DND-41 (cell line): Measurements from ENCODE around the gene STK32B.

Source experiments
- ATAC-seq: fragments of 200-7000 bp; cut with Tn5 transposase; 3 replicates; pipeline ENCODE4 v1.9.1; 2021; ENCODE audit warnings: low read depth; ENCODE audit not compliant: insufficient read depth
- DNase-seq: peaks from one replicate; pipeline ENCODE4 v3.0.0-alpha.2; 2020
- H2AFZ ChIP-seq: 2 replicates; pipeline ENCODE4 v1.6.0; 2012; ENCODE audit warnings: low read depth, low read length
- H3K27ac ChIP-seq: 2 replicates; pipeline ENCODE4 v1.5.1; 2012; ENCODE audit warnings: low read length, inconsistent platforms
- H3K27me3 ChIP-seq: fragments of 200-600 bp; sonication (generic); 2 replicates; pipeline ENCODE4 v1.6.0; 2012; ENCODE audit warnings: low read length, mild to moderate bottlenecking, inconsistent platforms; ENCODE audit not compliant: insufficient read depth, poor library complexity
- H3K36me3 ChIP-seq: 2 replicates; pipeline ENCODE4 v1.5.1; 2012; ENCODE audit warnings: low read length, inconsistent platforms; ENCODE audit not compliant: insufficient read depth
- H3K4me1 ChIP-seq: 2 replicates; pipeline ENCODE4 v1.5.1; 2012; ENCODE audit warnings: mild to moderate bottlenecking, low read length; ENCODE audit not compliant: insufficient read depth
- H3K4me2 ChIP-seq: 2 replicates; pipeline ENCODE4 v1.6.0; 2012; ENCODE audit warnings: mild to moderate bottlenecking, moderate library complexity, low read length, inconsistent platforms; ENCODE audit not compliant: insufficient read depth
- H3K4me3 ChIP-seq, 2 experiments: fragments of 200-600 bp in 1 of 2; shearing (Covaris generic) in 1 of 2; 2 replicates each; pipeline ENCODE4 v1.5.1; 2012 to 2016; ENCODE audit warnings: inconsistent platforms in 2 of 2, low read length in 2 of 2, mild to moderate bottlenecking in 2 of 2, low read depth in 1 of 2, moderate library complexity in 1 of 2
- H3K79me2 ChIP-seq: 2 replicates; pipeline ENCODE4 v1.6.0; 2012; ENCODE audit warnings: low read length, inconsistent platforms; ENCODE audit not compliant: insufficient read depth
- H3K9ac ChIP-seq: 2 replicates; pipeline ENCODE4 v1.6.0; 2012; ENCODE audit warnings: low read depth, mild to moderate bottlenecking, inconsistent platforms, low read length, moderate library complexity
- H3K9me3 ChIP-seq: 2 replicates; pipeline ENCODE4 v1.5.1; 2012; ENCODE audit warnings: low read length, moderate library complexity, mild to moderate bottlenecking, inconsistent platforms; ENCODE audit not compliant: insufficient read depth, severe bottlenecking
- H4K20me1 ChIP-seq: 2 replicates; pipeline ENCODE4 v1.6.0; 2012; ENCODE audit warnings: low read length; ENCODE audit not compliant: insufficient read depth
- EZH2 ChIP-seq: IDR thresholded peaks from 3 replicates; pipeline ENCODE4 v1.6.1; 2012; ENCODE audit warnings: borderline replicate concordance, low read depth, mild to moderate bottlenecking, moderate library complexity, low read length, inconsistent platforms; ENCODE audit not compliant: severe bottlenecking
- TF ChIP-seq, protein P1 (sequence below): IDR thresholded peaks from 2 replicates; pipeline ENCODE4 v1.5.1; 2012; ENCODE audit warnings: borderline replicate concordance, low read length, moderate library complexity, mild to moderate bottlenecking; ENCODE audit not compliant: poor library complexity, severe bottlenecking; ENCODE audit errors: extremely low read depth

The STK32B gene

DNA sequence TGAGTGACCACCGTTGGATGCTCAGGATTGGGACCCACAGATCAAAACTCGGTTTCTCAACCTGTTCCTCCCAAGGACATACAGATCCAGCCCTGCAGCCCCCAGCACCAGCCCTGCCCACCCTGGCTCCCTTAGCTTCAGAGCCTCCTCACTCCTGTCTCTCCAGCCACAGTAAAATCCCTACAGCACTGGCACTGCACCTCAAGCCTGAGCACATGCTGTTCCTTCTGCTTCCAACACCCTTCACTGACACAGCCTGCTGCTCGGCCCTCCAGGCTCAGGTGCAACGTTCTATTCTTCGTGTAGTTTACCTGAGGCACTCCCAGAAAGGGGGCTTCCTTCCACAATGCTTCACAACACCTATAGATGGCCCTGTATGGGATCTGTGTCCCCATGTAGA, 493.5 kb downstream of the STK32B start:
- H3K27me3 ChIP-seq = no peaks in the 10 kb centered on the region

DNA sequence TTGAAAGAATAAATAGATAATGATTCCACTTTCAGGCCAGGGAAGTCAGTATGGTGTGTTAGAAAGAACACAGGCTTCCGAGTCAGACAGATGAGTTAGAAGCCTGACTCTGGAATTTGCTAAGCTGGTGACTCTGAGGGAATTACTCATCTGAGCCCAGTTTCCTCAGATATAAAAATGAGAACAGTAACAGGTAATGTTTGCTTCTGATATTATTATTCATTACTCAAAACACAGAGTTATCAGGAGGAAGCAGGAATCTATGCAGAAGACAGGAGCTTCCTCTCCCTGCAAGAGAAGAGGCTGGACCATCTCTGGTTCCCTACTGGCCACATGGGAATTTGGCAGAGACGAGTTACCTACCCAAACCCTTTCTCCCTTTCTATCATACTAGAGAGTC, 494.0 kb downstream of the STK32B start:
- DNase-seq (no peak), ATAC-seq (no peak)
- Histone ChIP-seq H3K27me3 (no peaks in the 10 kb centered on the region), H3K36me3 (no peaks in the 10 kb centered on the region), H3K4me1 (no peaks in the 10 kb centered on the region), H4K20me1 (no peaks in the 10 kb centered on the region), H3K79me2 (no peaks in the 10 kb centered on the region), H2AFZ (no peak overlapping the region), H3K9ac (no peak overlapping the region), H3K4me3 (no peak overlapping the region), H3K27ac (no peak overlapping the region), H3K4me2 (no peak overlapping the region), H3K9me3 (peaks cover 13% of the 10 kb centered on the region)
- no peak for TF ChIP-seq EZH2
- TF ChIP-seq, protein P1, sequence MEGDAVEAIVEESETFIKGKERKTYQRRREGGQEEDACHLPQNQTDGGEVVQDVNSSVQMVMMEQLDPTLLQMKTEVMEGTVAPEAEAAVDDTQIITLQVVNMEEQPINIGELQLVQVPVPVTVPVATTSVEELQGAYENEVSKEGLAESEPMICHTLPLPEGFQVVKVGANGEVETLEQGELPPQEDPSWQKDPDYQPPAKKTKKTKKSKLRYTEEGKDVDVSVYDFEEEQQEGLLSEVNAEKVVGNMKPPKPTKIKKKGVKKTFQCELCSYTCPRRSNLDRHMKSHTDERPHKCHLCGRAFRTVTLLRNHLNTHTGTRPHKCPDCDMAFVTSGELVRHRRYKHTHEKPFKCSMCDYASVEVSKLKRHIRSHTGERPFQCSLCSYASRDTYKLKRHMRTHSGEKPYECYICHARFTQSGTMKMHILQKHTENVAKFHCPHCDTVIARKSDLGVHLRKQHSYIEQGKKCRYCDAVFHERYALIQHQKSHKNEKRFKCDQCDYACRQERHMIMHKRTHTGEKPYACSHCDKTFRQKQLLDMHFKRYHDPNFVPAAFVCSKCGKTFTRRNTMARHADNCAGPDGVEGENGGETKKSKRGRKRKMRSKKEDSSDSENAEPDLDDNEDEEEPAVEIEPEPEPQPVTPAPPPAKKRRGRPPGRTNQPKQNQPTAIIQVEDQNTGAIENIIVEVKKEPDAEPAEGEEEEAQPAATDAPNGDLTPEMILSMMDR = no peak

More for the DNA sequence above, 493.5 kb downstream of the STK32B start:
- no peak for DNase-seq
- Histone ChIP-seq H3K9me3 (peaks cover 13% of the 10 kb centered on the region), H3K36me3 (no peaks in the 10 kb centered on the region), H2AFZ (no peak overlapping the region), H3K4me3 (no peak overlapping the region), H3K4me2 (no peak overlapping the region), H3K27ac (no peak overlapping the region), H3K9ac (no peak overlapping the region), H3K79me2 (no peaks in the 10 kb centered on the region), H3K4me1 (no peaks in the 10 kb centered on the region), H4K20me1 (no peaks in the 10 kb centered on the region)
- ATAC-seq = no peak
- TF ChIP-seq, protein P1 = no peak
- no peak for TF ChIP-seq EZH2

DNA sequence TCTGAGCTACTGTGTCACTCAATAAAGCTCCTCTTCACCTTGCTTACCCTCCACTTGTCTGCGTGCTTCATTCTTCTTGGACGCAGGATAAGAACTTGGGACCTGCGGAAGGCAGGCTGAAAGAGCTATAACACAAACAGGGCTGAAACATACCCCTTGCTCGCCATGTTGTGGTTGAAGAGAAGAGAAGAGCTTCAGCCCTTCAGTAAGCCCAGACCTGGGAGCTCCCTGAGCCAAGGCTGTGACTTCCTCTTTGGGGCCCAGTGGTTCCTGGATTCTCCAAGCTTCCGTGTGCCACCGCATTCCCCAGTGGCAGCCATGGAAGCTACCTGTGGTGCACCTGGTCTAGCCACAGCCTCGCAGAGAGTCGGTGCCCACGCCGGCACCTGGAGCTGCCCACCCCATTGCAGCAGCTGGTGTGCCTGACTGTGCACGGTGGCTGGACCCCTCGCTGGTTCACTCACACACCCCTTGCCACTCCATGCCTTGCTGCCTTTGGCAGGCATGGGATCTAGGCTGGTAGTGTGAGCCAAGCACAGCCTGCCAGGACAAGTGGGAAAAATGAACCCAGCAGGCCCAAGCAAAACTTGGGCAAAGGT, 496.5 kb downstream of the STK32B start:
- H2AFZ ChIP-seq = no peak overlapping the region
- ATAC-seq = no peak

More for the DNA sequence above, 496.5 kb downstream of the STK32B start:
- Histone ChIP-seq H3K36me3 (no peaks in the 10 kb centered on the region), H3K4me2 (no peak overlapping the region), H3K4me3 (no peak overlapping the region), H3K27me3 (no peaks in the 10 kb centered on the region), H3K79me2 (no peaks in the 10 kb centered on the region), H3K4me1 (no peaks in the 10 kb centered on the region), H3K27ac (no peak overlapping the region), H3K9me3 (peaks cover 13% of the 10 kb centered on the region), H4K20me1 (no peaks in the 10 kb centered on the region), H3K9ac (no peak overlapping the region)
- DNase-seq = no peak
- TF ChIP-seq, protein P1 = no peak
- TF ChIP-seq EZH2 = no peak
